Panc1 (cell line): ENCODE data around the gene PTPRA. TPM values are rescaled to one million over a fixed set of nuclear protein-coding genes. Genes with fewer than 3 reads are reported as not detected.

Source experiments
- ATAC-seq: fragments of 200-7000 bp; cut with Tn5 transposase; 2 replicates; pipeline ENCODE4 v1.9.1; 2020; ENCODE audit warnings: mild to moderate bottlenecking, moderate library complexity
- BruUV-seq: library from RNA; stranded (reverse); fragments of 400-500 nt; replicated peaks from 2 replicates; lab custom pipeline; 2021; lab: Mats Ljungman, UMichigan
- CTCF ChIA-PET: fragments of 300-600 bp; sonication (Branson Sonifier 250); formaldehyde crosslinking; loops from one replicate; lab custom pipeline; 2022; ENCODE audit warnings: antibody characterized with exemption; lab: Charles Lee
- POLR2A ChIA-PET: fragments of 300-600 bp; sonication (Branson Sonifier 250); formaldehyde crosslinking; loops from one replicate; lab custom pipeline; 2022; ENCODE audit warnings: antibody characterized with exemption; lab: Charles Lee
- DNase-seq: peaks from one replicate; pipeline ENCODE4 v3.0.0-alpha.2; 2010; ENCODE audit warnings: low read depth, low spot score
- H3K27ac ChIP-seq: 2 replicates; pipeline ENCODE4 v1.5.1; 2011; ENCODE audit warnings: mild to moderate bottlenecking, low read length, inconsistent platforms
- H3K27me3 ChIP-seq: fragments of 200-500 bp; sonication (Bioruptor generic); 2 replicates; pipeline ENCODE4 v1.6.0; 2014; ENCODE audit warnings: low read length, inconsistent platforms; ENCODE audit not compliant: control insufficient read depth, insufficient read depth
- H3K36me3 ChIP-seq: fragments of 200-500 bp; sonication (Bioruptor generic); 2 replicates; pipeline ENCODE4 v1.5.1; 2014; ENCODE audit warnings: inconsistent platforms, mild to moderate bottlenecking, low read length, moderate library complexity; ENCODE audit not compliant: control insufficient read depth, insufficient read depth
- H3K4me1 ChIP-seq: 2 replicates; pipeline ENCODE4 v1.5.1; 2011; ENCODE audit warnings: inconsistent platforms, mild to moderate bottlenecking, low read length, moderate library complexity; ENCODE audit not compliant: control insufficient read depth, insufficient read depth
- H3K4me3 ChIP-seq, 2 experiments: 2 replicates each; pipeline ENCODE4 v1.5.1; 2011 to 2012; ENCODE audit warnings: low read depth in 2 of 2, low read length in 2 of 2, mild to moderate bottlenecking in 2 of 2, inconsistent platforms in 1 of 2, moderate library complexity in 1 of 2
- H3K9me3 ChIP-seq: fragments of 200-500 bp; sonication (Bioruptor generic); 2 replicates; pipeline ENCODE4 v1.5.1; 2014; ENCODE audit warnings: low read depth, mild to moderate bottlenecking, inconsistent platforms, low read length, moderate library complexity; ENCODE audit not compliant: control insufficient read depth, insufficient read depth
- POLR2AphosphoS5 ChIP-seq: IDR thresholded peaks from 2 replicates; pipeline ENCODE4 v1.6.1; 2012; ENCODE audit warnings: mild to moderate bottlenecking, low read depth, low read length, moderate library complexity
- SIN3A ChIP-seq: IDR thresholded peaks from 2 replicates; pipeline ENCODE4 v1.6.1; 2012; ENCODE audit warnings: low read depth, mild to moderate bottlenecking, low read length, moderate library complexity, borderline replicate concordance; ENCODE audit not compliant: insufficient read depth
- TCF7L2 ChIP-seq: IDR thresholded peaks from 2 replicates; pipeline ENCODE4 v1.6.1; 2011; ENCODE audit warnings: mild to moderate bottlenecking, low read depth, low read length, inconsistent platforms
- in situ Hi-C: cut with HindIII; loops from 2 replicates; pipeline ENCODE4 v1.10.0; 2016; ENCODE audit warnings: low sequenced_read_pairs, low pct_unique_long_range_greater_than_20kb
- intact Hi-C: fragments of 100-400 bp; cut with micrococcal nuclease; formaldehyde crosslinking; loops from one replicate; pipeline ENCODE4 v1.10.0; 2022; ENCODE audit not compliant: unreplicated experiment
- total RNA-seq: library from RNA; stranded (reverse); gene quantifications from one replicate; pipeline ENCODE4 v1.2.1, GENCODE V29; 2021; ENCODE audit not compliant: unreplicated experiment
- TF ChIP-seq, protein P1 (sequence below): fragments of 450-650 bp; IDR thresholded peaks from 2 replicates; pipeline ENCODE4 v1.5.1; 2017; ENCODE audit warnings: mild to moderate bottlenecking
- TF ChIP-seq, protein P2 (sequence below), 2 experiments: IDR thresholded peaks; 2 replicates each; pipeline ENCODE4 v1.6.1; 2011 to 2012; ENCODE audit warnings: low read depth in 2 of 2, control low read depth in 1 of 2, low read length in 1 of 2, mild to moderate bottlenecking in 1 of 2, moderate library complexity in 1 of 2; ENCODE audit not compliant: insufficient read depth in 1 of 2

PTPRA gene
- total RNA-seq, 1 experiment from 2014 or later, result 56.6 TPM

DNA sequence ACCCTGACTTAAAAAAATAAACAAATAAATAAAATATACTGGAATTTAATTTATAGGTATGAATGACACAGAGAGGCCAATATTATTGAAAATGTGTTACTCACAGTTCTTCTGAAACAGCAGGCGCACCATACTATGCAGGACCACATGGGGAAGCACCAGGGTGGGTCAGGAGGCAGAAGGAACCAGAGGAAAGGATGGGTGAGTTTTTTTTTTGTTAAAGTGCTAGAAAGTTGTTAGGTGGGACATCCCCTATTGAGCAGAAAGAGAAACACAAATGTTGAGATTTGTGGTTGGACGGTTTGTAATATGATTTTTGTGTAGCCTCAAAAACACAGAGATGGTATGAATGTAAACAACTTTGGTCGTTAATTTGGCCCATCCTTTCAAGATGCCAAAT, 26.0 kb downstream of the PTPRA start:
- ATAC-seq (no peak), DNase-seq (no peak)
- BruUV-seq, result no TSS peak
- intact Hi-C loops, result no loop called here
- peaks cover 1% of the 10 kb centered on the region; the same call in 1 of the 2 replicates for H3K9me3 ChIP-seq
- POLR2A ChIA-PET, result no interaction called here
- no peak overlapping the region for H3K27ac ChIP-seq
- in situ Hi-C loops, result no loop called here
- no peak overlapping the region for H3K4me3 ChIP-seq
- no peaks in the 10 kb centered on the region for H3K27me3 ChIP-seq
- TF ChIP-seq TCF7L2 (no peak), POLR2AphosphoS5 (no peak), SIN3A (no peak)
- TF ChIP-seq, protein P1, sequence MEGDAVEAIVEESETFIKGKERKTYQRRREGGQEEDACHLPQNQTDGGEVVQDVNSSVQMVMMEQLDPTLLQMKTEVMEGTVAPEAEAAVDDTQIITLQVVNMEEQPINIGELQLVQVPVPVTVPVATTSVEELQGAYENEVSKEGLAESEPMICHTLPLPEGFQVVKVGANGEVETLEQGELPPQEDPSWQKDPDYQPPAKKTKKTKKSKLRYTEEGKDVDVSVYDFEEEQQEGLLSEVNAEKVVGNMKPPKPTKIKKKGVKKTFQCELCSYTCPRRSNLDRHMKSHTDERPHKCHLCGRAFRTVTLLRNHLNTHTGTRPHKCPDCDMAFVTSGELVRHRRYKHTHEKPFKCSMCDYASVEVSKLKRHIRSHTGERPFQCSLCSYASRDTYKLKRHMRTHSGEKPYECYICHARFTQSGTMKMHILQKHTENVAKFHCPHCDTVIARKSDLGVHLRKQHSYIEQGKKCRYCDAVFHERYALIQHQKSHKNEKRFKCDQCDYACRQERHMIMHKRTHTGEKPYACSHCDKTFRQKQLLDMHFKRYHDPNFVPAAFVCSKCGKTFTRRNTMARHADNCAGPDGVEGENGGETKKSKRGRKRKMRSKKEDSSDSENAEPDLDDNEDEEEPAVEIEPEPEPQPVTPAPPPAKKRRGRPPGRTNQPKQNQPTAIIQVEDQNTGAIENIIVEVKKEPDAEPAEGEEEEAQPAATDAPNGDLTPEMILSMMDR, result no peak
- TF ChIP-seq, protein P2, sequence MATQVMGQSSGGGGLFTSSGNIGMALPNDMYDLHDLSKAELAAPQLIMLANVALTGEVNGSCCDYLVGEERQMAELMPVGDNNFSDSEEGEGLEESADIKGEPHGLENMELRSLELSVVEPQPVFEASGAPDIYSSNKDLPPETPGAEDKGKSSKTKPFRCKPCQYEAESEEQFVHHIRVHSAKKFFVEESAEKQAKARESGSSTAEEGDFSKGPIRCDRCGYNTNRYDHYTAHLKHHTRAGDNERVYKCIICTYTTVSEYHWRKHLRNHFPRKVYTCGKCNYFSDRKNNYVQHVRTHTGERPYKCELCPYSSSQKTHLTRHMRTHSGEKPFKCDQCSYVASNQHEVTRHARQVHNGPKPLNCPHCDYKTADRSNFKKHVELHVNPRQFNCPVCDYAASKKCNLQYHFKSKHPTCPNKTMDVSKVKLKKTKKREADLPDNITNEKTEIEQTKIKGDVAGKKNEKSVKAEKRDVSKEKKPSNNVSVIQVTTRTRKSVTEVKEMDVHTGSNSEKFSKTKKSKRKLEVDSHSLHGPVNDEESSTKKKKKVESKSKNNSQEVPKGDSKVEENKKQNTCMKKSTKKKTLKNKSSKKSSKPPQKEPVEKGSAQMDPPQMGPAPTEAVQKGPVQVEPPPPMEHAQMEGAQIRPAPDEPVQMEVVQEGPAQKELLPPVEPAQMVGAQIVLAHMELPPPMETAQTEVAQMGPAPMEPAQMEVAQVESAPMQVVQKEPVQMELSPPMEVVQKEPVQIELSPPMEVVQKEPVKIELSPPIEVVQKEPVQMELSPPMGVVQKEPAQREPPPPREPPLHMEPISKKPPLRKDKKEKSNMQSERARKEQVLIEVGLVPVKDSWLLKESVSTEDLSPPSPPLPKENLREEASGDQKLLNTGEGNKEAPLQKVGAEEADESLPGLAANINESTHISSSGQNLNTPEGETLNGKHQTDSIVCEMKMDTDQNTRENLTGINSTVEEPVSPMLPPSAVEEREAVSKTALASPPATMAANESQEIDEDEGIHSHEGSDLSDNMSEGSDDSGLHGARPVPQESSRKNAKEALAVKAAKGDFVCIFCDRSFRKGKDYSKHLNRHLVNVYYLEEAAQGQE (IDR thresholded peaks at IDR 0.05; ENCODE audit: insufficient read depth in 1 of 2, low read depth in 2 of 2, low read length in 1 of 2), result no peak
- H3K36me3 ChIP-seq, result no peaks in the 10 kb centered on the region
- no peaks in the 10 kb centered on the region for H3K4me1 ChIP-seq
- CTCF ChIA-PET, result no interaction called here

DNA sequence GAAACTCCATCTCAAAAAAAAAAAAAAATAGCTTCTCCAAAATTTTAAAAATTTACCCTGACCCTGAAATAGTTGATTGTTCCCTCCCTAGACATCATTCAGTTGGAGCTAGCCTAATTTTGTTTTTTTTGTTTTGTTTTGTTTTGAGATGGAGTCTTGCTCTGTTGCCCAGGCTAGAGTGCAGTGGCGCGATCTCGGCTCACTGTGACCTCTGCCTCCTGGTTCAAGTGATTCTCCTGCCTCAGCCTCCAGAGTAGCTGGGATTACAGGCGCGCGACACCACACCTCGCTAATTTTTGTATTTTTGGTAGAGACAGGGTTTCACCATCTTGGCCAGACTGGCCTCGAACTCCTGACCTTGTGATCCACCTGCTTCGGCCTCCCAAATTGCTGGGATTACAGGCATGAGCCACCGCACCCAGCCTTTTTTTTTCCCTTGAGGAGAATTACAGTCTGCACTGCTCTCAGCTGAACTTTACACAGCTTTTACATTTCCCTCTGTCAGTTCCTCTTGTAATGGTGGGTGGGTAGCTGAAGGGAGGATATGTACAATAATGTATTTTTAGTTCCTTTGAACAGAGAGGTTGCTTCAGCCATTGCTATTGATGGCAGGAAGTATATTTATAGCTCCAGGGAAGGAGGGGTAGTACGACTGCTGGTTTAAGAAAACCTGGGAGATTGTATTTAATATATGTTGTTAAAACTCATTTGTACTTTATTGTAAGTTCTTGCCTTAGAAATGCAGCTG, 27.7 kb downstream of the PTPRA start:
- CTCF ChIA-PET, result no interaction called here

More for the DNA sequence above, 27.7 kb downstream of the PTPRA start:
- no peak for TF ChIP-seq TCF7L2
- no peak for TF ChIP-seq SIN3A
- TF ChIP-seq, protein P2 (IDR thresholded peaks at IDR 0.05; ENCODE audit: insufficient read depth in 1 of 2, low read depth in 2 of 2, low read length in 1 of 2), result no peak
- TF ChIP-seq POLR2AphosphoS5, result no peak
- TF ChIP-seq, protein P1, result no peak
- intact Hi-C loops (no loop called here), in situ Hi-C loops (no loop called here)
- Histone ChIP-seq H3K27ac (no peak overlapping the region), H3K4me1 (no peaks in the 10 kb centered on the region), H3K9me3 (no peaks in the 10 kb centered on the region), H3K36me3 (no peaks in the 10 kb centered on the region), H3K27me3 (no peaks in the 10 kb centered on the region), H3K4me3 (no peak overlapping the region)
- POLR2A ChIA-PET, result interaction anchor here (0.6 kb wide), 1 partner anchor 49 kb away, joined by 7 read pairs; no protein-coding TSS in a partner anchor
- ATAC-seq, result no peak
- BruUV-seq, result no TSS peak
- no peak for DNase-seq
